Measurements from ENCODE around the gene GTSE1. TPM values are rescaled to one million over a fixed set of nuclear protein-coding genes. Genes with fewer than 3 reads are reported as not detected.

GTSE1 gene
- total and polyA plus RNA-seq, 2 experiments from 2014 or later: 6.1 to 8.0 TPM

- 92 to 94% methylated on average over 14 of the region's 14 CpGs for WGBS, 2 experiments (ENCODE audit: low coverage in 1 of 2, low lambda C conversion rate in 2 of 2, missing lambda C conversion rate in 2 of 2)
- TF ChIP-seq EZH2 (IDR thresholded peaks at IDR 0.05; ENCODE audit: insufficient read depth, poor library complexity, severe bottlenecking): no peak
- TF ChIP-seq EZH2phosphoT487 (IDR thresholded peaks at IDR 0.05; ENCODE audit: insufficient read depth, low read depth): no peak
- no peak overlapping the region for H3K4me2 ChIP-seq (ENCODE audit: unreplicated experiment)
- H3K79me2 ChIP-seq (ENCODE audit: insufficient read depth): no peaks in the 10 kb centered on the region
- H4K20me1 ChIP-seq (ENCODE audit: insufficient read depth): no peaks in the 10 kb centered on the region
- no peak overlapping the region for H3K4me3 ChIP-seq
- H3K27me3 ChIP-seq (replicated peaks; ENCODE audit: insufficient read depth): no peaks in the 10 kb centered on the region
- H3F3A ChIP-seq (ENCODE audit: insufficient read depth): peaks cover 15% of the 10 kb centered on the region; the same call in 1 of the 2 replicates
- in situ Hi-C loops (cut with MboI): loop anchor here (10.0 kb wide), 1 partner anchor 185 kb away; no protein-coding TSS in a partner anchor
- H3K27ac ChIP-seq: no peak overlapping the region
- H3K9me3 ChIP-seq (ENCODE audit: low read depth): no peaks in the 10 kb centered on the region
- H2AFZ ChIP-seq: no peak overlapping the region
- H3K9me2 ChIP-seq (ENCODE audit: insufficient read depth): no peaks in the 10 kb centered on the region
- DNase-seq: no peak
- H3K4me1 ChIP-seq (ENCODE audit: insufficient read depth): no peaks in the 10 kb centered on the region
- no peak overlapping the region for H3K9ac ChIP-seq
- no peaks in the 10 kb centered on the region for H3K36me3 ChIP-seq (ENCODE audit: low read depth)
Measured at GRCh38 chr22:46359362-46359761, 62.7 kb downstream of the GTSE1 start.

- Histone ChIP-seq H3K9ac (no peak overlapping the region), H3K4me1 (ENCODE audit: insufficient read depth) (no peaks in the 10 kb centered on the region), H2AFZ (no peak overlapping the region), H3K79me2 (ENCODE audit: insufficient read depth) (no peaks in the 10 kb centered on the region), H3K27me3 (replicated peaks; ENCODE audit: insufficient read depth) (no peaks in the 10 kb centered on the region), H3K27ac (no peak overlapping the region), H3K4me2 (ENCODE audit: unreplicated experiment) (no peak overlapping the region), H3K9me2 (ENCODE audit: insufficient read depth) (no peaks in the 10 kb centered on the region), H3K36me3 (ENCODE audit: low read depth) (no peaks in the 10 kb centered on the region), H3K9me3 (ENCODE audit: low read depth) (no peaks in the 10 kb centered on the region), H4K20me1 (ENCODE audit: insufficient read depth) (no peaks in the 10 kb centered on the region), H3K4me3 (no peak overlapping the region), H3F3A (ENCODE audit: insufficient read depth) (peaks cover 15% of the 10 kb centered on the region; the same call in 1 of the 2 replicates)
- 82% methylated on average over 5 of the region's 5 CpGs for WGBS, 2 experiments (ENCODE audit: low coverage in 1 of 2, low lambda C conversion rate in 2 of 2, missing lambda C conversion rate in 2 of 2)
- in situ Hi-C loops (cut with MboI): no loop called here
- TF ChIP-seq EZH2phosphoT487 (IDR thresholded peaks at IDR 0.05; ENCODE audit: insufficient read depth, low read depth) (no peak), EZH2 (IDR thresholded peaks at IDR 0.05; ENCODE audit: insufficient read depth, poor library complexity, severe bottlenecking) (no peak)
- no peak for DNase-seq
Measured at GRCh38 chr22:46360097-46360496, 63.4 kb downstream of the GTSE1 start.

DNA sequence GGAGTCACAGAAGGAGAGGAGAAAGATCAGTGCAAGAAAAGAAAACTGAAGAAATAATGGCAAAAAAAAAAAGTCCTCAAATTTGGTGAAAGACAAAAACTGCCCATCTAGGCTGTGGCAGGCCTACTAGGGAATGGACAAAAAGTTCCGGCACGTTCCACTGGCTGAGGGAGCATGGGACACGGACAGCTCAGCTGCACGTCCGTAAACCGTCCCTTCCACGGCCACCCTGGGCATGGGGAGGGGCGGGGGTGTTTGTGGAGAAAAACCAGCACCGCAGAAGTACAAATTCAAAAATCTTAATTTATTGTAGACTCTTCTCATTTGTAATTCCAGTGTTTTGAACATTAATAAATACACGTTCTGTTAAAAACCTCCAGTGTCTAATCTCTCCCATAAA, 64.2 kb downstream of the GTSE1 start:
- in situ Hi-C loops (cut with MboI): no loop called here
- WGBS, 2 experiments (ENCODE audit: low coverage in 1 of 2, low lambda C conversion rate in 2 of 2, missing lambda C conversion rate in 2 of 2): 83 to 89% methylated on average over 10 of the region's 10 CpGs
- H3K9me3 ChIP-seq (ENCODE audit: low read depth): no peaks in the 10 kb centered on the region
- H3K4me3 ChIP-seq: no peak overlapping the region
- no peaks in the 10 kb centered on the region for H4K20me1 ChIP-seq (ENCODE audit: insufficient read depth)
- no peaks in the 10 kb centered on the region for H3K27me3 ChIP-seq (replicated peaks; ENCODE audit: insufficient read depth)
- peaks cover 15% of the 10 kb centered on the region; the same call in 1 of the 2 replicates for H3F3A ChIP-seq (ENCODE audit: insufficient read depth)
- TF ChIP-seq EZH2phosphoT487 (IDR thresholded peaks at IDR 0.05; ENCODE audit: insufficient read depth, low read depth) (no peak), EZH2 (IDR thresholded peaks at IDR 0.05; ENCODE audit: insufficient read depth, poor library complexity, severe bottlenecking) (no peak)
- no peaks in the 10 kb centered on the region for H3K36me3 ChIP-seq (ENCODE audit: low read depth)
- H3K4me2 ChIP-seq (ENCODE audit: unreplicated experiment): no peak overlapping the region
- no peaks in the 10 kb centered on the region for H3K79me2 ChIP-seq (ENCODE audit: insufficient read depth)
- no peak overlapping the region for H2AFZ ChIP-seq
- H3K9ac ChIP-seq: no peak overlapping the region
- DNase-seq: no peak
- H3K27ac ChIP-seq: no peak overlapping the region
- H3K4me1 ChIP-seq (ENCODE audit: insufficient read depth): no peaks in the 10 kb centered on the region
- H3K9me2 ChIP-seq (ENCODE audit: insufficient read depth): no peaks in the 10 kb centered on the region

GRCh38 chr22:46361826-46362202, 65.1 kb downstream of the GTSE1 start:
- in situ Hi-C loops (cut with MboI): no loop called here
- 48 to 53% methylated on average over 11 of the region's 11 CpGs for WGBS, 2 experiments (ENCODE audit: low coverage in 1 of 2, low lambda C conversion rate in 2 of 2, missing lambda C conversion rate in 2 of 2)

More at GRCh38 chr22:46361826-46362202, 65.1 kb downstream of the GTSE1 start:
- H3K27me3 ChIP-seq (replicated peaks; ENCODE audit: insufficient read depth): no peaks in the 10 kb centered on the region
- no peak overlapping the region for H3K27ac ChIP-seq
- H4K20me1 ChIP-seq (ENCODE audit: insufficient read depth): no peaks in the 10 kb centered on the region
- peaks cover 15% of the 10 kb centered on the region; the same call in 1 of the 2 replicates for H3F3A ChIP-seq (ENCODE audit: insufficient read depth)
- no peaks in the 10 kb centered on the region for H3K79me2 ChIP-seq (ENCODE audit: insufficient read depth)
- no peak overlapping the region for H2AFZ ChIP-seq
- H3K9me3 ChIP-seq (ENCODE audit: low read depth): no peaks in the 10 kb centered on the region
- no peak overlapping the region for H3K4me2 ChIP-seq (ENCODE audit: unreplicated experiment)
- no peak for DNase-seq
- no peaks in the 10 kb centered on the region for H3K9me2 ChIP-seq (ENCODE audit: insufficient read depth)
- no peak overlapping the region for H3K4me3 ChIP-seq
- TF ChIP-seq EZH2 (IDR thresholded peaks at IDR 0.05; ENCODE audit: insufficient read depth, poor library complexity, severe bottlenecking) (no peak), EZH2phosphoT487 (IDR thresholded peaks at IDR 0.05; ENCODE audit: insufficient read depth, low read depth) (no peak)
- no peaks in the 10 kb centered on the region for H3K36me3 ChIP-seq (ENCODE audit: low read depth)
- H3K4me1 ChIP-seq (ENCODE audit: insufficient read depth): no peaks in the 10 kb centered on the region
- H3K9ac ChIP-seq: no peak overlapping the region
